PFSK-1 (cell line): ENCODE results near the gene KIF14.

Experiments used
- FOXP2 ChIP-seq: optimal IDR thresholded peaks from 2 replicates; pipeline ENCODE3; 2011; ENCODE audit warnings: borderline replicate concordance, control low read depth, inconsistent platforms; ENCODE audit not compliant: insufficient read depth; ENCODE audit errors: extremely low read length, extremely low read depth
- POLR2AphosphoS5 ChIP-seq: IDR thresholded peaks from 2 replicates; pipeline ENCODE4 v1.6.1; 2012; ENCODE audit warnings: low read depth, mild to moderate bottlenecking, control low read depth, low read length, moderate library complexity
- REST ChIP-seq, 2 experiments: IDR thresholded peaks; 2 replicates each; pipeline versions ENCODE4 v1.6.1 to v1.8.0; 2011 to 2012; ENCODE audit warnings: low read depth in 2 of 2, low read length in 2 of 2, control low read depth in 1 of 2, inconsistent platforms in 1 of 2, mild to moderate bottlenecking in 1 of 2, moderate library complexity in 1 of 2; ENCODE audit not compliant: insufficient read depth in 1 of 2
- SIN3A ChIP-seq: IDR thresholded peaks from 2 replicates; pipeline ENCODE4 v1.6.1; 2012; ENCODE audit warnings: mild to moderate bottlenecking, low read length, moderate library complexity, borderline replicate concordance; ENCODE audit not compliant: insufficient read depth
- TAF1 ChIP-seq: IDR thresholded peaks from 2 replicates; pipeline ENCODE4 v1.6.1; 2012; ENCODE audit warnings: low read length, control low read depth, borderline replicate concordance; ENCODE audit not compliant: insufficient read depth

Gene KIF14

GRCh38 chr1:200556002-200556401, 64.5 kb downstream of the KIF14 start:
- TF ChIP-seq TAF1 (no peak), FOXP2 (no peak), REST (IDR thresholded peaks at IDR 0.05; ENCODE audit: insufficient read depth in 1 of 2, low read depth in 2 of 2, low read length in 2 of 2) (no peak), POLR2AphosphoS5 (no peak), SIN3A (no peak)

- TF ChIP-seq FOXP2 = no peak
- no peak for TF ChIP-seq REST (IDR thresholded peaks at IDR 0.05; ENCODE audit: insufficient read depth in 1 of 2, low read depth in 2 of 2, low read length in 2 of 2)
- TF ChIP-seq POLR2AphosphoS5 = no peak
- TF ChIP-seq SIN3A = no peak
- TF ChIP-seq TAF1 = no peak
Measured at GRCh38 chr1:200550367-200550766, 70.2 kb downstream of the KIF14 start.

- no peak for TF ChIP-seq SIN3A
- no peak for TF ChIP-seq REST (IDR thresholded peaks at IDR 0.05; ENCODE audit: insufficient read depth in 1 of 2, low read depth in 2 of 2, low read length in 2 of 2)
- TF ChIP-seq POLR2AphosphoS5 = no peak
- TF ChIP-seq FOXP2 = no peak
- no peak for TF ChIP-seq TAF1
Measured at GRCh38 chr1:200547386-200547785, 73.2 kb downstream of the KIF14 start.

- no peak for TF ChIP-seq POLR2AphosphoS5
- no peak for TF ChIP-seq TAF1
- no peak for TF ChIP-seq SIN3A
- TF ChIP-seq REST (IDR thresholded peaks at IDR 0.05; ENCODE audit: insufficient read depth in 1 of 2, low read depth in 2 of 2, low read length in 2 of 2) = no peak
- no peak for TF ChIP-seq FOXP2
Measured at GRCh38 chr1:200546577-200546976, 74.0 kb downstream of the KIF14 start.

- TF ChIP-seq TAF1 (no peak), SIN3A (no peak), REST (IDR thresholded peaks at IDR 0.05; ENCODE audit: insufficient read depth in 1 of 2, low read depth in 2 of 2, low read length in 2 of 2) (no peak), FOXP2 (no peak), POLR2AphosphoS5 (no peak)
Measured at GRCh38 chr1:200542162-200542561, 78.4 kb downstream of the KIF14 start.
